SJCRH30 (cell line): Measurements from ENCODE around the gene MYCL. TPM values are rescaled to one million over a fixed set of nuclear protein-coding genes. Genes with fewer than 3 reads are reported as not detected.

Experiments
- DNase-seq, 2 experiments: peaks; one replicate each; pipeline ENCODE4 v3.0.0-alpha.2; 2015 to 2020
- H3K27ac ChIP-seq: fragments of 250-450 bp; sonication (Bioruptor Pico); 2 replicates; pipeline ENCODE4 v1.5.1; 2020; ENCODE audit warnings: mild to moderate bottlenecking, moderate library complexity
- H3K27me3 ChIP-seq: fragments of 250-450 bp; sonication (Bioruptor Pico); 2 replicates; pipeline ENCODE4 v1.5.1; 2020; ENCODE audit warnings: mild to moderate bottlenecking, moderate library complexity
- H3K36me3 ChIP-seq: fragments of 250-450 bp; sonication (Bioruptor Pico); 2 replicates; pipeline ENCODE4 v1.5.1; 2020; ENCODE audit warnings: mild to moderate bottlenecking, moderate library complexity
- H3K4me1 ChIP-seq: fragments of 250-450 bp; sonication (Bioruptor Pico); 2 replicates; pipeline ENCODE4 v1.5.1; 2020; ENCODE audit warnings: mild to moderate bottlenecking, moderate library complexity
- H3K4me3 ChIP-seq: fragments of 250-450 bp; sonication (Bioruptor Pico); 2 replicates; pipeline ENCODE4 v1.5.1; 2020; ENCODE audit warnings: mild to moderate bottlenecking, moderate library complexity
- H3K9me3 ChIP-seq: fragments of 250-450 bp; sonication (Bioruptor Pico); replicated peaks from 2 replicates; pipeline ENCODE4 v1.5.1; 2020; ENCODE audit warnings: mild to moderate bottlenecking, moderate library complexity
- total RNA-seq: library from RNA; depleted of rRNA; stranded (reverse); fragments of >200 nt; shearing (Covaris generic); gene quantifications from 2 replicates; pipeline ENCODE4 v1.2.3, GENCODE V29; 2014; rRNA removed

The MYCL gene, protein sequence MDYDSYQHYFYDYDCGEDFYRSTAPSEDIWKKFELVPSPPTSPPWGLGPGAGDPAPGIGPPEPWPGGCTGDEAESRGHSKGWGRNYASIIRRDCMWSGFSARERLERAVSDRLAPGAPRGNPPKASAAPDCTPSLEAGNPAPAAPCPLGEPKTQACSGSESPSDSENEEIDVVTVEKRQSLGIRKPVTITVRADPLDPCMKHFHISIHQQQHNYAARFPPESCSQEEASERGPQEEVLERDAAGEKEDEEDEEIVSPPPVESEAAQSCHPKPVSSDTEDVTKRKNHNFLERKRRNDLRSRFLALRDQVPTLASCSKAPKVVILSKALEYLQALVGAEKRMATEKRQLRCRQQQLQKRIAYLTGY
- total RNA-seq = 14.4 and 16.4 TPM in 2 replicates

DNA sequence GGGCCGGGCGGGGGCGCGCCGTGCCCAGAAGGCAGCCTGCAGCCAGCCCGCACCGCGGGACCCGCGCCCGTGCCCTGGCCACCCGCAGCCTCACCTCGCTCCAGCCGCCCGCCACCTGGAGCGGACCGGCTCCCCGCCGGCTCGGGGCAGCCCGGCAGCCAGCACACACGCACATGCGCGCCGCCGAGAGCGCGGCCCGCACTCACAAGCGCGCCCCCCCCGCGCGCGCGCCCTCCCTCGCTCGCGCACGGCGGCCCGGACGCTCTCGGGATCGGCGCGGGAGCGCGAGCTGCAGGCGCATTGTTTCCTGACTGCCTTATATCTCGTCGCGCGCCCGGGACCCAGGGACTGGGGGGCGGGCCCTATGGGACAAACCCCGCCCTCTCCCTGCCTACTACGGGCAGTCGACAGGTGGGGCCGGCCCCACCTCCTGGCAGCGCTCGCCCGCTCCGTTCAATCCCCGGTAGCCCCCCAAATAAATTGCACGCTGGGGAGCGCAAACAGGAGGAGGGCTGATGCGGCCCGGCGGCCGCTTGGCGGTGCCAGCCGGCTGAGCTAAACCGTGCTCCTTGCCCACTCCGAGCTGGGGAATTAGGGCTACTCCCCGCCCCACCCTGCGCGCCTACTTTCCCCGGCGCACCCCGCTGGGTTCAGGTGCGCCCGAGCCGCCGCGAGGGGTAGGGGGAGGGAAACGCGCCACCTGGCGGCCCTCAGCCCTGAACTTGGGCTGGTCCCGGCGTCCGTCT lies at the start of gene MYCL:
TSS of gene MYCL (minus strand) at position 204 of the 746 bp plus-strand sequence. CDS start 483 bp downstream, outside the sequence.
- Histone ChIP-seq H3K9me3 (no peaks in the 10 kb centered on the region), H3K27ac (peak within 1 kb of the TSS; percentile 39), H3K4me3 (peak within 1 kb of the TSS; percentile 75), H3K4me1 (peaks cover 27% of the 10 kb centered on the region), H3K27me3 (0 out of 2 replicates have a peak, but pooled peaks cover 9% of the 10 kb centered on the region), H3K36me3 (no peaks in the 10 kb centered on the region)
- DNase-seq = peak; percentile 87 to 91

DNA sequence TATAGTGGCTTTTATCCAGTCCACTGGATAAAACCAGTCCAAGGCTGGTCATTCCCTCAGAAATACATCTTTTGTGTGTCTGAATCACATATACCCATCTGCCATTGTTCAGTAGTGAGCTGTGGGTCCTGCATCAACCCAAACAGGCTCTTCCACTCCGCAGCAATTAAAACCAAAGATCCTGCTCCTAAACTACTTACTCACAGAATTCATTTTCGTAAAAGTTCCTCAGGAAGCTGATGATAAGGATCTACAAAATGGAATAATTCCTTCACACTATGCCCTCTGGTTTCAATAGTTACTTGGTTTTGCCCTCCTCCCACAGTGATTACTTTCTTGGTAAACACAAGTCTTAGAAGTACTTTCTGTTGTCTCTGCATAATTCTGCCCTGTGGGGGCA lies 48.2 kb upstream of the MYCL start:
- no peaks in the 10 kb centered on the region for H3K36me3 ChIP-seq
- no peaks in the 10 kb centered on the region for H3K9me3 ChIP-seq
- H3K4me1 ChIP-seq = peaks cover 27% of the 10 kb centered on the region
- no peak overlapping the region for H3K4me3 ChIP-seq
- no peak for DNase-seq
- H3K27ac ChIP-seq = no peak overlapping the region
- no peaks in the 10 kb centered on the region for H3K27me3 ChIP-seq

DNA sequence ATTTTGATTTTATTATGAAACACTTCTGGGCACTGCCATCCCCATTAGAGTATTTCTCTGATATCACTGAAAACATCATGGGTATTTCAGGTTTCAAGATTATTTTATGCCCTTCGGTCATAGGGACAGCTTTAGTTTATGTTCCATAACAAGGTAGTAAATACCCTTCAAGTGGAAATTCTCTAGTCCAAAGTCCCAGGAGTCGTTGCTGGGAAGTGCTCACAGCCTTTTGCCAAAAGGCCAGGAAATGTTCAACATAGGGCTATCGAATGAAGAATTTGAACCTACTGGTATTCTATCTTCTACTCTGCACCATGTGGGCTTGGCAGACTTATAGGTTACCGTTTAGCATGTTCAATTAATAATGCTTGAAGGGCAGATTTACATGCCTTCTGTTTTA lies 45.5 kb upstream of the MYCL start:
- Histone ChIP-seq H3K4me3 (no peak overlapping the region), H3K9me3 (no peaks in the 10 kb centered on the region), H3K27me3 (no peaks in the 10 kb centered on the region; the same call in 1 of the 2 replicates), H3K4me1 (peaks cover 15% of the 10 kb centered on the region), H3K27ac (no peak overlapping the region), H3K36me3 (no peaks in the 10 kb centered on the region)
- no peak for DNase-seq

DNA sequence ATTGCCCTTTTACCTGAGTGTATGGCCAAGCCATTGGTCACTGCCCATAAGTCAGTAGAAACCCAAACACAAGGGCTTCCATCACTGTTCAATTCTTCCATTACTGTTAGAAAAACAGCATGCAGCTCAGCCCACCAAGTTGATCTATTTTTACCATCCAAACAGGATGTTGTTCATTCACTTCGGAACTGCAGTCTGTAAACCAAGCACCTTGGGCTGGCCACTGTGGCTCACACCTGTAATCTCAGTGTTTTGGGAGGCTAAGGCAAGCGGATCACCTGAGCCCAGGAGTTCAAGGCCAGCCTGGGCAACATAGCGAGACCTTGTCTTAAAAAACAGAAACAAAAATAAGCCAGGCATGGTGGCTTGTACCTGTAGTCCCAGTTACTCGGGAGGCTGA lies 44.5 kb upstream of the MYCL start:
- no peak for DNase-seq
- Histone ChIP-seq H3K9me3 (no peaks in the 10 kb centered on the region), H3K4me1 (peaks cover 8% of the 10 kb centered on the region; the same call in 1 of the 2 replicates), H3K27ac (no peak overlapping the region), H3K36me3 (no peaks in the 10 kb centered on the region), H3K4me3 (no peak overlapping the region), H3K27me3 (peaks cover 3% of the 10 kb centered on the region)

DNA sequence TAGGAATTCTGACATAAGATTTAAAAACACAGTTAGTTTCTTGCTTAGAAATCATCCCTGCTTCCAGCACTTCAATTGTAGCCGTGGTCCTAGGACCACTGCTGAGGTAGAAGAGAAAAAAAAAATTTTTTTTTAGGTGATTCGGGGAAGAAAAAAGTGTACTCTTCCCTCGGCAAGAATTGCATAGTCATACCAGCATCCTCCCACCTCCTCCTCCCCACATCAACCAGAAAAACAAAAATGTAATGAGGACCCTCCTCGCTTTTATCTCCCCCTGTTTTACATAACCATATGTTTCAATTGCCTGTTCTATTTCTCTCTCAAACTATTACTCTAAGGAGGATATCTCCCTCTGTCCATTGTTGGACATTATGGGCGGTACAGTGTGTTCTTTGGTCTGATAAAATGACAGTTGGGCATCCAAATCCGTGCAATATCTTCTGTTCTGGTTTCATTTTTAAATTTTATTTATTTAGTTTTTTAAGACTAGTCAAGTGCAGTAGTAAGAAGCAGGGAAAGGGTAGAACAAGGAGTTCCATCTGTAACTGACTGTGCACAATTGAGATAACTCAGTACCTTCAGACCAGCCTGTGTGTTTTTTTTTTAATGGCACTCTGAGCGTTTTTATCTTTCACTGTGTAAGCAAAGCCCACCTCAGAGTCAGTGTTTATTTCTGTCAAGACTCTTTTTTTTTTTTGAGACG lies 42.8 kb upstream of the MYCL start:
- no peak overlapping the region for H3K4me3 ChIP-seq
- no peaks in the 10 kb centered on the region for H3K9me3 ChIP-seq
- no peak overlapping the region for H3K27ac ChIP-seq
- no peak for DNase-seq
- no peaks in the 10 kb centered on the region; the same call in 1 of the 2 replicates for H3K36me3 ChIP-seq
- peaks cover 3% of the 10 kb centered on the region for H3K27me3 ChIP-seq
- H3K4me1 ChIP-seq = peaks cover 8% of the 10 kb centered on the region; the same call in 1 of the 2 replicates

DNA sequence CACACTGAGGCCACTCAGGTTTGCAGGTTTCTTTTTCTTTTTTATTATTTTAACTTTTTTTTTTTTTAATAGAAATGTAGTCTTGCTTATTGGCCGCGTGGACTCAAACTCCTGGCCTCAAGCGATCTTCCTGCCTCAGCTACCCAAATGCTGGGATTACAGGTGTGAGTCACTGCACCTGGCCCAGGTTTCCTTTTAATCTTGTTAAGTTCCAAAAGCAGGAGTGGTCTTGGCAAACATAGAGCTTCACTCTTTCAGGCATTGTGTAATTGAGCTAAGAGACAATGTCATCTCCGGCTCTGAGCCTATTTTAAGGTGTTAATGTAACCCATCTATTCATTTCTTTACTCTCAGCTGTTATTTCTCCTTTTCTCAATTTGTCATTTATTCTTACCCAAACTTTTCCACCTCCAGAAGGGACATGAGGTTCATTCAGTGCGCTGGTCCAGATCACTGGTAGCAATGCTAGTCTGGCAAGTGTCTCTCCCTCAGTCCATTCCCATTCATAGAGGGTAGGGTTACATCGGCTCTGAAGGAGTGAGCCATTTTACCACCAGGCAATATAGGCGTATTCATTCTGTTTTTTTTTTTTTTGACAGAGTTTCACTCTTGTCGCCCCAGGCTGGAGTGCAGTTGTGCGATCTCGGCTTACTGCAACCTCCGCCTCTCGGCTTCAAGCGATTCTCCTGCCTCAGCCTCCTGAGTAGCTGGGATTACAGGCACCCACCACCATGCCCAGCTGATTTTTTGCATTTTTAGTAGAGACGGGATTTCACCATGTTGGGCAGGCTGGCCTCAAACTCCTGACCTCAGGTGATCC lies 42.0 kb upstream of the MYCL start:
- Histone ChIP-seq H3K4me3 (no peak overlapping the region), H3K36me3 (no peaks in the 10 kb centered on the region; the same call in 1 of the 2 replicates), H3K4me1 (peaks cover 8% of the 10 kb centered on the region; the same call in 1 of the 2 replicates), H3K27me3 (peaks cover 3% of the 10 kb centered on the region), H3K9me3 (no peaks in the 10 kb centered on the region), H3K27ac (no peak overlapping the region)
- DNase-seq = peak in 1 of 2 experiments; percentile 48

DNA sequence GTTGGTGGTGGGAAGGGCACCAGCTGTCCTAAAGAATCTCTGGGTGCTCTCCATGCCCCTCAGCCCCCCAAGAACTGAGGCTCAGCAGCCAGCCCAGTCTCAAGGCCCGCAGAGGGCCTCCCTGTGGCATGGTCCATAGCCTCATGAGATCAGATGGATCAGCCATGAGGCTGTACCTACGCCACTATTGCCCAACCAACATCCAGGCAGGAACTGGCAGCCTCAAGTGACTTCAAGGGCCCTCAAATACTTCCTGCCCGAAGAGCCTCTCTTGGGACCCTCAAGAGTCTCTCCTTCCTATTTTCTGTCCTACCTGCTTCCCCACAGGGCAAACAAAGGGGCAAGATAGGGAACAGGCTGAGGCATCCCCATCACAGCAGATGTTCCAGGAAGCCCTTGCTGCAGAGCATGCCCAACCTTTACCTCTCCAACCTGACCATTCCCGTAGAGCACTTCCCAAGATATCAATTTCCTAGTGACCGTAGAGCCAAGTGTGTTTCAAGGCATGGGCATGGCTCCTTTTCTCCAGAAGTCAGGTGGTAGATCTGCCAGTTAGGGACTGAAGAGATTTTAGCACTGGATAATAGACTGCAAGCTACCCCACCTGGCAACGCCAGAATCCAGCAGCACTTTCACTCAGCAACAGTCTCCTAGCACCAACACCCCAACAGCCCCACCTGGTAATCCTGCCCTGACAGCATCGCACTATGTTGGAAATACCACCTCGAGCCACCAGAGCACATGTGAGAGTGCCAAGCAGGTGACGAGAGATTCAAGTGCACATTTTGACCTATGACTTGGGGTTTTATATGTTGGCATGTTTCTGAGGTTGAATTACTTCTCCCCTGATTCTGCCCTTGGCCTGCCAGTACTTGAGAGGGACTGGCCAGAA lies 39.5 kb upstream of the MYCL start:
- H3K4me1 ChIP-seq = peaks cover 8% of the 10 kb centered on the region; the same call in 1 of the 2 replicates
- peaks cover 3% of the 10 kb centered on the region for H3K27me3 ChIP-seq
- no peak overlapping the region for H3K27ac ChIP-seq
- H3K9me3 ChIP-seq = no peaks in the 10 kb centered on the region
- DNase-seq = no peak
- no peaks in the 10 kb centered on the region; the same call in 1 of the 2 replicates for H3K36me3 ChIP-seq
- H3K4me3 ChIP-seq = no peak overlapping the region

DNA sequence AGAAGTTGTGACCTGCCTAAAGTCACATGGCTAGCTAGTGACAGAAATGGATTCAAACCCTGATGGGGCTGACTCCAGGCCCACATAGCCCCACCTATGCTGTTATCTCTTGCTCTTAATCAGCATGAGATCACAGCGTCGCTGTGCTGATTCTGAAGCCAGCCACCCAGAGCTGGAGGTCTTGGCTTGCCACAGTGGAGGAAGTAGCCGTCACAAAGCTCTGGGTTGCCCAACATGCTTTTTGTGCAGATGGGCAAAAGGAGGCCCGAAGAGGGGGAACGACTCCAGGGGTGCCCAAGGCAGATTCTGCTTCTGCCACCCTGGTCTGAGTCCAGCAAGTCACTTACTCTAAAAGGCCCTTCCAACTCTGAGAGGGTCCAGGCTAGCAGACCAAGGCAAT lies 38.5 kb upstream of the MYCL start:
- Histone ChIP-seq H3K27ac (no peak overlapping the region), H3K27me3 (peaks cover 3% of the 10 kb centered on the region), H3K4me1 (peaks cover 8% of the 10 kb centered on the region; the same call in 1 of the 2 replicates), H3K9me3 (peaks cover 5% of the 10 kb centered on the region; the same call in 1 of the 2 replicates), H3K4me3 (no peak overlapping the region), H3K36me3 (no peaks in the 10 kb centered on the region; the same call in 1 of the 2 replicates)
- no peak for DNase-seq

DNA sequence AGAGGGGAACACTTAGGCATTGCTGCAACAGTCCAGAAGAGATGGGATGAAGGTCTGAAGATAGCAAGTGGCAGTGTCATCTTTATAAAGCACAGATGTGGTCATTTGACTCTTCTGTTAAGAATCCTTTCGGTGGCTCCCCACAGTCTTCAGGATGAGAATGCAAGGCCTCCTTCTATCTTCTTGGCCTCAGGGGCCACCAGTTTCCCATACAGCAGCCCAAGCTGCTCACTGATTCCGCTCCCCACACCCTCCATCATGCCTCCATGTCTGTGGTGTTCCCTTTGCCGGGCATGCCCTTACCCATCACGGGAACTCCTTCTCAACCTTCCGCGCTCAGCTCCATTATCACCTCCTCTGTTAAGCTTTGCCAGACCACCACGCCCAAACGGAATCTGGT lies 37.1 kb upstream of the MYCL start:
- Histone ChIP-seq H3K9me3 (peaks cover 5% of the 10 kb centered on the region; the same call in 1 of the 2 replicates), H3K4me1 (0 out of 2 replicates have a peak, but pooled peaks cover 3% of the 10 kb centered on the region), H3K27me3 (peaks cover 3% of the 10 kb centered on the region), H3K36me3 (no peaks in the 10 kb centered on the region; the same call in 1 of the 2 replicates), H3K27ac (no peak overlapping the region), H3K4me3 (no peak overlapping the region)
- DNase-seq = no peak

DNA sequence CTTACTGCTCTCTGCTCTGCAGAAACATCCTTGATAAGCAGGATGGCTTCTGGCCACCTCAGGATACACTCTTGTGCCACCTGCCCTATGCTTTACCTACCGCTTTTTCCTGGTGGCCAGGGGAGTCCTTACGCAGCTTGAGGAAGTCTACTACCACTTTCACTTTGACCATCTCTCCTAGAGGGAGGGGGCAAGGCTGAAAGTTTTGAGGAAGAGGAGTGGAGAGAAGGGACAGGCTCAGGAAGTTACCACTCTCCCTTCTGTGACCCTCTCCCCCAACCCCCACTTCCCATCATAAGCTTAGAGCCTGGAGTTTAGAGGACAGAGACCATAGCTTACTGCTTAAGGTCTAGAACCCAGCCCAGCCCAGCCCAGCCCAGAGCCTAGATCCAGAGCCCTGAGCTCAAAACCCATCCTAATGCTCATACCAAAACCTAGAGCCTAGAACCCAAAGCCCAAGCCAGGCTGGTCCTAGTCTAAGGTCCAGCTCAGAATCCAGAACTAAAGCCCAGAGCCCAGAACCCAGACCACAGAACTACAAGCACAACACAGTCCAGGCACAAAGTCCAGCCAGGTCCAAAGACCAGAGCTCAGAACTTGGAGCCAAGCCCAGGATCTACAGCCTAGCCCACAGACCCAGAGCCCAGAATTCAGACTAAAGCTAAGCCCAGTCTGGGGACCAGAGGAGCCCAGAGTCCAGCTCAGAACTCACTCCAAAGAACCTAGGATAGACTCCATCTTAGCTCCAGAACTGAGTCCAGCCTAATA lies 35.2 kb upstream of the MYCL start:
- Histone ChIP-seq H3K36me3 (no peaks in the 10 kb centered on the region; the same call in 1 of the 2 replicates), H3K27ac (no peak overlapping the region), H3K4me3 (no peak overlapping the region), H3K27me3 (peaks cover 3% of the 10 kb centered on the region; the same call in 1 of the 2 replicates), H3K4me1 (no peaks in the 10 kb centered on the region), H3K9me3 (peaks cover 5% of the 10 kb centered on the region; the same call in 1 of the 2 replicates)
- DNase-seq = no peak

DNA sequence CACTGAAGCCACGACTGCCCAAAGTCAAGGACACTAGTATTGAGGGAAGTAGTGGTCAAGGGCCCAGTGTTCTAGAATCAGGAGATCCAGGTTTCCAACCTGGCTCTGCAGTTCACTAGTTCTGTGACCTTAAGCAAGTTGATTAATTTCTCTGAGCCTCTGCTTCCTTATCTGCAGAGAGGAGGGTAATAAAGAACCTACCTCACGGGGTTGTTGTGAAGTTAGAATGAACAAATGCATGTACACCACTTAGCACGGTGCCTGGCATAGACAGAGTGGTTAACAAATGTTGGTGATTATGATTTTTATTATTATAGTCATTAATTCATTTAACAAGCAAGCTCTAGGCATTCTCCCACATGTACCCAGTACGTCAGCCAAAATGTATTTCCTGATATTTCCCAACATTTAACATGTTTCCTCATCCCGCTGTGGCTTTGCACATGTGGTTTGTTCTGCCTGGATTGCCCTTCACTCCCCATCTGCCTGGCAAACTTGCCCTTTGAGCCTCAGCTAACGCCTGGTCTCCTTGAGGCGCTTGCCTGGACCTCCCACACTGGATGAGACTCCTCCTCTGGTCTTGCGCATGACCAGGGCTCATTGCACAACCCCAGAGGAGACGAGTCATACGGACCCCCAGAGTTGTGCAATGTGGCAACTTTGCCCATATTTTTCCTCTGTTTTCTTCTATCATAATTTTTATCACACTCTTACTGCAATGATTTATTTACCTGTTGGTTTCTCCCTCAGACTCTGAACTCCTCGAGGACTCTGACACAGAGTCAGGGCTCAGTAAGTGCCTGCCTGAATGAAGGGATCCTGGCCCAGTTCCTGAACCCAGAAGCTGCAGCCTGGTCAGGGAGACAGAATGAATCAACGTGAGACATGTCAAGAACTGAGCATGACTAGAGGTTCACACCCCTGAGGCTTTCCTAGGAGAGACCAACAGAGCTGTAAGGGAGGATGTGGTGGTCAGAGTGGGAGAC lies 32.5 kb upstream of the MYCL start:
- no peaks in the 10 kb centered on the region for H3K27me3 ChIP-seq
- peaks cover 5% of the 10 kb centered on the region; the same call in 1 of the 2 replicates for H3K9me3 ChIP-seq
- H3K4me3 ChIP-seq = no peak overlapping the region
- H3K36me3 ChIP-seq = no peaks in the 10 kb centered on the region
- DNase-seq = no peak
- H3K27ac ChIP-seq = no peak overlapping the region
- no peaks in the 10 kb centered on the region for H3K4me1 ChIP-seq
